A673 (cell line): ENCODE results near the gene LHPP. TPM values are rescaled to one million over a fixed set of nuclear protein-coding genes. Genes with fewer than 3 reads are reported as not detected.
"Not testable (repeated sequence)": the region's sequence is repeated elsewhere in the genome, so short reads cannot be mapped to it uniquely, and the experiment has no call there.

ENCODE experiments used
- BruUV-seq: library from RNA; stranded (reverse); fragments of 400-500 nt; replicated peaks from 2 replicates; lab custom pipeline; 2021; lab: Mats Ljungman, UMichigan
- CTCF ChIA-PET: fragments of 300-600 bp; sonication (Branson Sonifier 250); formaldehyde crosslinking; loops from one replicate; lab custom pipeline; 2022; ENCODE audit warnings: antibody characterized with exemption; lab: Charles Lee
- POLR2A ChIA-PET: fragments of 300-600 bp; sonication (Branson Sonifier 250); formaldehyde crosslinking; loops from one replicate; lab custom pipeline; 2022; ENCODE audit warnings: antibody characterized with exemption; ENCODE audit not compliant: low non-redundant PET; lab: Charles Lee
- DNase-seq: peaks from one replicate; pipeline ENCODE4 v3.0.0-alpha.2; 2015; ENCODE audit warnings: low spot score
- H3K27ac ChIP-seq: fragments of 200-600 bp; sonication (generic); 2 replicates; pipeline ENCODE4 v1.5.1; 2016; ENCODE audit warnings: mixed run types, low read depth, mild to moderate bottlenecking, mixed read lengths, antibody characterized with exemption, low read length; ENCODE audit not compliant: poor library complexity, severe bottlenecking
- H3K27me3 ChIP-seq: fragments of 200-600 bp; sonication (generic); replicated peaks from 2 replicates; pipeline ENCODE4 v1.6.1; 2017; ENCODE audit warnings: mixed run types, low read depth, mild to moderate bottlenecking, mixed read lengths, antibody characterized with exemption, low read length; ENCODE audit not compliant: insufficient read depth, poor library complexity
- H3K36me3 ChIP-seq: fragments of 200-600 bp; sonication (generic); 2 replicates; pipeline ENCODE4 v1.6.1; 2016; ENCODE audit warnings: mixed run types, mild to moderate bottlenecking, mixed read lengths, antibody characterized with exemption, low read length; ENCODE audit not compliant: insufficient read depth, poor library complexity, severe bottlenecking
- H3K4me1 ChIP-seq: fragments of 200-600 bp; sonication (generic); 2 replicates; pipeline ENCODE4 v1.6.1; 2017; ENCODE audit warnings: mixed run types, mild to moderate bottlenecking, mixed read lengths, antibody characterized with exemption, low read length; ENCODE audit not compliant: insufficient read depth, poor library complexity, severe bottlenecking
- H3K4me3 ChIP-seq: fragments of 200-600 bp; sonication (generic); 2 replicates; pipeline ENCODE4 v1.5.1; 2016; ENCODE audit warnings: low read depth, mixed run types, mild to moderate bottlenecking, mixed read lengths, low read length; ENCODE audit not compliant: poor library complexity, severe bottlenecking
- H3K9me3 ChIP-seq: fragments of 200-600 bp; sonication (generic); 2 replicates; pipeline ENCODE4 v1.6.1; 2016; ENCODE audit warnings: mixed run types, low read depth, mild to moderate bottlenecking, mixed read lengths, antibody characterized with exemption, low read length; ENCODE audit not compliant: poor library complexity, severe bottlenecking
- EZH2 ChIP-seq: fragments of 200-600 bp; sonication (generic); IDR thresholded peaks from 2 replicates; pipeline ENCODE4 v1.6.1; 2017; ENCODE audit warnings: borderline replicate concordance, low read depth, mild to moderate bottlenecking, mixed read lengths, antibody characterized with exemption, low read length; ENCODE audit not compliant: poor library complexity, severe bottlenecking
- intact Hi-C: fragments of 100-400 bp; cut with micrococcal nuclease; formaldehyde crosslinking; loops from one replicate; pipeline ENCODE4 v1.10.0; 2022; ENCODE audit not compliant: unreplicated experiment
- total RNA-seq: library from RNA; stranded (reverse); gene quantifications from 2 replicates; pipeline ENCODE4 v1.2.3, GENCODE V29; 2021
- TF ChIP-seq, protein P1 (sequence below): fragments of 300-800, 200-600 bp; sonication (generic); conservative IDR thresholded peaks from 2 replicates; pipeline ENCODE4 v1.5.1; 2017; ENCODE audit warnings: low read depth, mild to moderate bottlenecking, antibody characterized with exemption, low read length, moderate library complexity, mixed read lengths

Gene LHPP
- total RNA-seq, 1 experiment from 2014 or later, result 2.3 TPM

- no peaks in the 10 kb centered on the region for H3K27me3 ChIP-seq
These were observed 146.1 kb downstream of the LHPP start for GRCh38 chr10:124607693-124608092.

DNA sequence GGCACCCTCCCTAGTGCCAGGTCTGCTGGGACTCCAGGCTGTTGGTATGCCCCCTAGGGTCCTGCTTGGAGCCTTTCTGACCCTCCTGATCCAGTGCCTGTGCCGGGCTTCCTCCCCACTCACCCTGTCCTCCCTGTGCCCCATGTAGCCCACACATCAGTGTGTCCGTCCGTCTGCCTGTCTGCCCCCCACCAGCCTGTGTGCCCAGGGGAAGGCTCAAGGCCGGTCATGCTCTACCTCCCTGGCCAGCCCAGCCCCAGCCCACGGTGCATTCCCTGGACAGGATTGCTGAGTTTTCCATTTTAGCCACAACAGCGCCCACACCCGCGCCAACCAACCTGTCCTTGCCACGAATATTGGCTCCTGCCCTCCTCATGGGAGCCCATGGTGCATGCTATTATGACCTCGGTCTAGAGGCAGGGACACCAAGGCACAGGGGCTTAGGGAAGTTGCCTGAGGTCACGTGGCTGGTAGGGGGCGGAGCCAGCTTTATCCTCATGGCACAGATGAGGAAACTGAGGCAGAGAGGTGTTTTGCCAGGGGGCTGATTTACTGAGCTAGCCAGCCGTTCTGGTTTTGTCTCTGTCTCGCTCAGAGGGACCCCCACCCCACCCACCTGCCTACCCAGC, 146.6 kb downstream of the LHPP start:
- ChIA-PET CTCF (no interaction called here), POLR2A (no interaction called here)
- DNase-seq, result no peak
- Histone ChIP-seq H3K4me1 (no peaks in the 10 kb centered on the region), H3K27ac (no peak overlapping the region), H3K27me3 (no peaks in the 10 kb centered on the region), H3K36me3 (no peaks in the 10 kb centered on the region), H3K9me3 (no peaks in the 10 kb centered on the region), H3K4me3 (no peak overlapping the region)
- TF ChIP-seq, protein P1, sequence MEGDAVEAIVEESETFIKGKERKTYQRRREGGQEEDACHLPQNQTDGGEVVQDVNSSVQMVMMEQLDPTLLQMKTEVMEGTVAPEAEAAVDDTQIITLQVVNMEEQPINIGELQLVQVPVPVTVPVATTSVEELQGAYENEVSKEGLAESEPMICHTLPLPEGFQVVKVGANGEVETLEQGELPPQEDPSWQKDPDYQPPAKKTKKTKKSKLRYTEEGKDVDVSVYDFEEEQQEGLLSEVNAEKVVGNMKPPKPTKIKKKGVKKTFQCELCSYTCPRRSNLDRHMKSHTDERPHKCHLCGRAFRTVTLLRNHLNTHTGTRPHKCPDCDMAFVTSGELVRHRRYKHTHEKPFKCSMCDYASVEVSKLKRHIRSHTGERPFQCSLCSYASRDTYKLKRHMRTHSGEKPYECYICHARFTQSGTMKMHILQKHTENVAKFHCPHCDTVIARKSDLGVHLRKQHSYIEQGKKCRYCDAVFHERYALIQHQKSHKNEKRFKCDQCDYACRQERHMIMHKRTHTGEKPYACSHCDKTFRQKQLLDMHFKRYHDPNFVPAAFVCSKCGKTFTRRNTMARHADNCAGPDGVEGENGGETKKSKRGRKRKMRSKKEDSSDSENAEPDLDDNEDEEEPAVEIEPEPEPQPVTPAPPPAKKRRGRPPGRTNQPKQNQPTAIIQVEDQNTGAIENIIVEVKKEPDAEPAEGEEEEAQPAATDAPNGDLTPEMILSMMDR, result no peak
- TF ChIP-seq EZH2, result no peak
- no TSS peak for BruUV-seq
- intact Hi-C loops, result no loop called here

More at GRCh38 chr10:124607693-124608092, 146.1 kb downstream of the LHPP start:
- ChIA-PET CTCF (no interaction called here), POLR2A (no interaction called here)
- H3K4me1 ChIP-seq, result no peaks in the 10 kb centered on the region
- BruUV-seq, result no TSS peak
- no peak for DNase-seq
- intact Hi-C loops, result no loop called here
- H3K4me3 ChIP-seq, result no peak overlapping the region
- no peak overlapping the region for H3K27ac ChIP-seq
- H3K9me3 ChIP-seq, result no peaks in the 10 kb centered on the region
- no peaks in the 10 kb centered on the region for H3K36me3 ChIP-seq
- TF ChIP-seq EZH2, result no peak
- TF ChIP-seq, protein P1, result no peak

DNA sequence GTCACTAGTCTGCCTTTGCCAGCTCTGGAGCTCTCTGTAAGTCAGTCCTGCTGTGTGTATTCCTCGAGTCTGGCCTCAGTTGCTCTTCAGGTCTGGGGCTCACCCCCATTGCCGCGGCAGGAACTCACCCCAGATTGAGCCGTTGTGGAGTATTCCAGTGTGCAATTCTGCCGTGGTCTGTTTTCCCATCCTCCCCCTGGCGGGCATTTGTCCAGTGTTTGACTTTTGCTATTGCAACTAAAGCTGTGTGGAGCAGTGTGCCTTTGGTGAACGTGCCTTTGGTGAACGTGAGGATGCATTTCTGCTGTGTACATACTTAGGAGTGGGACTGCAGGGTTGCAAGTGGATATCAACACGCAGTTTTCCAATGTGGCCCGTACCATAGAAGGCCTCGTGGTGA, 148.1 kb downstream of the LHPP start:
- intact Hi-C loops, result no loop called here
- no peak overlapping the region for H3K27ac ChIP-seq
- BruUV-seq, result no TSS peak
- ChIA-PET CTCF (no interaction called here), POLR2A (no interaction called here)
- no peaks in the 10 kb centered on the region for H3K36me3 ChIP-seq
- H3K4me3 ChIP-seq, result no peak overlapping the region
- no peak for TF ChIP-seq EZH2
- TF ChIP-seq, protein P1, result no peak
- no peaks in the 10 kb centered on the region for H3K4me1 ChIP-seq
- H3K27me3 ChIP-seq, result no peaks in the 10 kb centered on the region
- no peak for DNase-seq
- H3K9me3 ChIP-seq, result no peaks in the 10 kb centered on the region

GRCh38 chr10:124610186-124610585, 148.6 kb downstream of the LHPP start:
- H3K27ac ChIP-seq, POLR2A ChIA-PET, DNase-seq, H3K4me3 ChIP-seq, H3K9me3 ChIP-seq, H3K27me3 ChIP-seq, CTCF ChIA-PET, H3K36me3 ChIP-seq, BruUV-seq, intact Hi-C loops, H3K4me1 ChIP-seq: not testable (repeated sequence)

DNA sequence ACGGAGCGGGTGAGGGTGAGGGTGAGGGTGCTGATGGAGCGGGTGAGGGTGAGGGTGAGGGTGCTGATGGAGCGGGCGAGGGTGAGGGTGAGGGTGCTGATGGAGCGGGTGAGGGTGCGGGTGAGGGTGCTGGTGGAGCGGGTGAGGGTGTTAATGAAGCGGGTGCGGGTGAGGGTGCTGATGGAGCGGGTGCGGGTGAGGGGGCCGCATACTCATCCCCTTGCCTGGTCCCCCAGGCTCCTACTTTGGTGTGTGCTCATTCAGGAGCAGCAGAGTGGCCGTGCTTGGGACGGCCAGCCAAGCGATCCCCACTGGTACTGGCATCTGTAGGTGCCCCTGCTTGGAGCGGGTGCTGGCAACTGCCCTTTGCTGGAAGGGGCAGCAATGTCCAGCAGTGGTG, 149.2 kb downstream of the LHPP start:
- BruUV-seq, H3K4me1 ChIP-seq, H3K4me3 ChIP-seq, H3K27me3 ChIP-seq, H3K9me3 ChIP-seq, H3K36me3 ChIP-seq, CTCF ChIA-PET, H3K27ac ChIP-seq, intact Hi-C loops, DNase-seq, POLR2A ChIA-PET: not testable (repeated sequence)
